Bronchial epithelial cell (primary cell): ENCODE measurements around the gene PHETA2. TPM values are rescaled to one million over a fixed set of nuclear protein-coding genes. Genes with fewer than 3 reads are reported as not detected.
A peak's percentile ranks its signal among the peaks of the same experiment; 100 is the strongest.
"Not testable (repeated sequence)": the region's sequence is repeated elsewhere in the genome, so short reads cannot be mapped to it uniquely, and the experiment has no call there.

Source experiments
- DNase-seq: peaks from one replicate; pipeline ENCODE4 v3.0.0-alpha.2; 2010; ENCODE audit warnings: low read depth
- FAIRE-seq: peaks from 2 replicates; lab custom pipeline; 2011; peaks lifted over from hg19 to GRCh38; lab: Jason Lieb, UNC
- H3K27me3 ChIP-seq: 2 replicates; pipeline ENCODE4 v1.5.1; 2011; ENCODE audit warnings: low read length; ENCODE audit not compliant: control insufficient read depth, insufficient read depth
- H3K36me3 ChIP-seq: 2 replicates; pipeline ENCODE4 v1.5.1; 2011; ENCODE audit warnings: low read length; ENCODE audit not compliant: control insufficient read depth, insufficient read depth
- H3K4me3 ChIP-seq: 2 replicates; pipeline ENCODE4 v1.5.1; 2011; ENCODE audit warnings: mild to moderate bottlenecking, low read depth, low read length, control low read depth
- CTCF ChIP-seq: IDR thresholded peaks from 2 replicates; pipeline ENCODE4 v1.5.1; 2011; ENCODE audit warnings: mild to moderate bottlenecking, moderate library complexity, low read length, control low read depth, inconsistent platforms; ENCODE audit not compliant: insufficient read depth, severe bottlenecking
- total RNA-seq: library from RNA; depleted of rRNA; stranded (reverse); fragments of >200 nt; gene quantifications from 2 replicates; pipeline ENCODE4 v1.2.1, GENCODE V29; 2014

PHETA2 gene
- total RNA-seq, 1 donor from 2014 or later = 3.4 TPM

DNA sequence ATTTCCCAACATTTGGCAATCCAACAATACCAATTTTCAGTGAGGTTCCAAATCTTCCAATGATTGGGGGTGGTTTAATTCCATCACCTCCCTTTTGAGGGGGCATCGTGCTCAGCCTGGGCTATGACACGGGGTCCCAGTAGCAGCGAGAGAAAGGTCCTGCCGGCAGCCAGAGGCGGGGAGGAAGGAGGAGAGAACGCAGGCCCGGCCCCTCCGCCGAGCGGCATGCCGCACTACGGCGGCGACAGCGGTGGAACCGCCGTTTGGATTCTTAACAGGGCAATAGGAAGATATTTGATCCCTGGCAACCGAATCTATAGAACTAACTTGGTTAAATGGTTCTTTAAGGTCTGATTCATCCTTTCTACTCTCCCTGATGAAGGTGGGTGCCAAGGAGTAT is 34.8 kb downstream of the PHETA2 start:
- DNase-seq (no peak), FAIRE-seq (no peak)
- H3K36me3 ChIP-seq = no peaks in the 10 kb centered on the region
- TF ChIP-seq CTCF = no peak
- no peaks in the 10 kb centered on the region for H3K27me3 ChIP-seq
- no peak overlapping the region for H3K4me3 ChIP-seq

- H3K27me3 ChIP-seq = no peaks in the 10 kb centered on the region
- DNase-seq (no peak), FAIRE-seq (no peak)
- no peaks in the 10 kb centered on the region for H3K36me3 ChIP-seq
- H3K4me3 ChIP-seq = no peak overlapping the region
- TF ChIP-seq CTCF = no peak
Measured at GRCh38 chr22:42111798-42112197, 37.8 kb downstream of the PHETA2 start.

- H3K36me3 ChIP-seq, H3K4me3 ChIP-seq, DNase-seq, H3K27me3 ChIP-seq, FAIRE-seq: not testable (repeated sequence)
- peak; percentile 9 for TF ChIP-seq CTCF
Measured at GRCh38 chr22:42112793-42113192, 38.7 kb downstream of the PHETA2 start.

- H3K27me3 ChIP-seq = no peaks in the 10 kb centered on the region
- FAIRE-seq (no peak), DNase-seq (no peak)
- H3K36me3 ChIP-seq = no peaks in the 10 kb centered on the region
- TF ChIP-seq CTCF = no peak
- H3K4me3 ChIP-seq = no peak overlapping the region
Measured at GRCh38 chr22:42114721-42115120, 40.7 kb downstream of the PHETA2 start.

- H3K27me3 ChIP-seq, H3K4me3 ChIP-seq, H3K36me3 ChIP-seq, DNase-seq: not testable (repeated sequence)
- FAIRE-seq = peak; percentile 13
Measured at GRCh38 chr22:42115420-42115830, 41.4 kb downstream of the PHETA2 start.

GRCh38 chr22:42116848-42117424 is 42.9 kb downstream of the PHETA2 start:
- Histone ChIP-seq H3K27me3 (no peaks in the 10 kb centered on the region), H3K4me3 (no peak overlapping the region), H3K36me3 (no peaks in the 10 kb centered on the region)
- FAIRE-seq = peak; percentile 87
- no peak for TF ChIP-seq CTCF
- DNase-seq = no peak

DNA sequence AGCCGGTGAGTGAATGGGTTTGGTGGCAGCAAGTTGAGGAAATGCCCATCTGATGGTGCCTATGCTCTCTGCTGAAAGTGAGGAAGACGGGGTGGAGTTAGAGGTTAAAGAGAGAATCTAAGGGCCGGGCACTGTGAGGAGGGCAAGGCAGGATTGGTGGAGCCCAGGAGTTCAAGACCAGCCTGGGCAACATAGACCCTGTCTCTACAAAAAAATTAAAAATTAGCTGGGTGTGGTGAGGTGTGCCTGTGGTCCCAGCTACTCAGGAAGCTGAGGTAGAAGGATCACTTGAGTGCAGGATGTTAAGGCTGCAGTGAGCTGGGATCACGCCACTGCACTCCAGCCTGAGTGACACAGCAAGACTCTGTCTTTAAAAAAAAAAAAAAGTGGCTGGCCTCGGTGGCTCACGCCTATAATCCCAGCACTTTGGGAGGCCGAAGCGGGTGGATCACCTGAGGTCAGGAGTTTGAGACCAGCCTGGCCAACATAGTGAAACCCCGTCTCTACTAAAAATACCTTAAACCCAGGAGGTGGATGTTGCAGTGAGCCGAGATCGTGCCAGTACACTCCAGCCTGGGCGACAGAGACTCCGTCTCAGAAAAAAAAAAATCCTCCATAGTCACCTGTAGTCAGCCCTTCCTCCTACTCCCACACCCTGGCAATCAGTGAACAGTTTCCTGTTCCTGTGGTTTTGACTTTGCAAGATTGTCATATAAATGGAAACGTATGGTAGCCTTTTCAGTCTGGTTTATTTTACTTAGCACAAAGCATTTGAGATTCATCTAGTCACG is 46.4 kb downstream of the PHETA2 start:
- H3K4me3 ChIP-seq, H3K27me3 ChIP-seq, FAIRE-seq, H3K36me3 ChIP-seq: not testable (repeated sequence)
- peak; percentile 22 for DNase-seq

DNA sequence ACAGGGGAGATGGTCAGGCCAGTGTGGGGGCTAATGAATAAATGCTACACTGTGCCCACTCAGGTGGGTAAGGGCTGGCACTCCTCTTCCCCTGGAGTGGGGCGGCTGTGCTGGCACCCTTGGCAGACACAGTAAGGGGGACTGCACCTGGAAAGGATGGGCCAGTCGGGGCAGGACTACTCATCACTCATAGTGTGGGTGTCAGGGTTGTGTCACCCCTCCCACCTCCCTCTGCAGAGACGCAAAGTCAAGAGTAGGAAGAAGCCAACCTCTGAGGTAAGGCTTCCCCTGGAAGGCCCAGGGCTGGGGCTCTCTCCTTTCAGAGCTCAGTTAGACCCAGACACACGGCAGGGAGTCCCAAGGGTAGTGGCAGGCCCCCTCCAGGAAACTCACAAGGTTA is 49.5 kb downstream of the PHETA2 start:
- peak; percentile 99 for FAIRE-seq
- not testable (repeated sequence) for DNase-seq, H3K36me3 ChIP-seq

More for the DNA sequence above, 49.5 kb downstream of the PHETA2 start:
- not testable (repeated sequence) for H3K4me3 ChIP-seq, H3K27me3 ChIP-seq
